Astrocyte of the hippocampus (primary cell): Measurements from ENCODE around the gene ZNF273.
"Not testable (repeated sequence)": the region's sequence is repeated elsewhere in the genome, so short reads cannot be mapped to it uniquely, and the experiment has no call there.

Source experiments
- DNase-seq: peaks from one replicate; pipeline ENCODE4 v3.0.0; 2011; ENCODE audit warnings: low read depth, low spot score

ZNF273 gene

DNA sequence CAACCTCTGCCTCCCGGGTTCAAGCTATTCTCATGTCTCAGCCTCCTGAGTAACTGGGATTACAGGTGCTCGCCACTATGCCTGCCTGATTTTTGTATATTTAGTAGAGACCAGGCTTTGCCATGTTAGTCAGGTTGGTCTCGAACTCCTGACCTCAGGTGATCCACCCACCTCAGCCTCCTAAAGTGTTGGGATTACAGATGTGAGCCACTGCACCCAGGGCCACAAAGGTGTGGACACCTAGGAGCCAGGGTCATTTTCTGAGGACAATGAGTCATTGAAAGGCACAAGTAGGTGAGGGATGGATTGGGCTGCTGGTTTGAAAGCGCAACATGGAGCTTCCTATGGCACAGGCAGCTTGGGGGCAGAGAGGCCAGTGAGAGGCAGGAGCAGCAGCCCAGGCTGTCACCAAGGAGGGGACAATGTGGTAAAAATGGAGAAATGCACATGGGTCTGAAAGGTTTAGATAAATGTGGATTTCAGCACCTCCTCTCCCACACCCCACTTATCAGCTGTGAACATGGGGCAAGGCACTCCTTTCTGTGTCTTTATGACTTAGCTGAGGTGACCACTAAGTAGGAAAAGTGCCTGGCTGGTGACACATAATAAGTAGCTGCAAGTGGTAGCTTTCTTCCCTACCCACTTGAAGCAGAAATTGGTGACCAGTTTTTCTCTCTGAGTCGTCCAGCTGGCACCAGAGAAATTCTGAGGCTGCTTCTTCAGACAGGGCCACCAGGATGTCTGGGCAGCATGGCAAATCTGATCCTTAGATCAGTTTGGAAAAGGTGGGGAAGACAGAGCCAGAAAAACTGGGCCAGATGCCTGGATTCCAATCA, 41.8 kb downstream of the ZNF273 start:
- peak; percentile 12 for DNase-seq

- DNase-seq: no peak
These were observed 42.6 kb downstream of the ZNF273 start for GRCh38 chr7:64945503-64946175.

DNA sequence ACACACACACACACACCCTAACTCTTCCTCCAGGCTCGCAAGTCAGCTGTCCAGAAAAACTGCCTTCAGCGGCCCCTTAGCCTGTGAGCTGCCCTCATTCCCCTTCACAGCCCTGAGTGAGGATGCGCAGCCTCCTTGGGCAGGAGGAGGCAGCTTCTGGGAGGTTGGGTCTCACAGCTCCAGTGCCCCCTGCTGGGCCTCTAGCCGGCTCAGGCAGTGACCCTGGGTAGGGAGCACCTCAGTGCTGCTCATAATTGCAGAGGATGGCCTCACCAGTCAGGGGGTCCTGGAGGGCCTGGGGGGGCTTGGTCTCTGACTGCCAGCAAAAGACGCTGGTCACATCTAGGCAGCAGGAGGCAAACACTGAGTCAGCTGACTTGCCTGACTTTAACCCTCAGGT, 43.7 kb downstream of the ZNF273 start:
- peak; percentile 44 for DNase-seq

DNA sequence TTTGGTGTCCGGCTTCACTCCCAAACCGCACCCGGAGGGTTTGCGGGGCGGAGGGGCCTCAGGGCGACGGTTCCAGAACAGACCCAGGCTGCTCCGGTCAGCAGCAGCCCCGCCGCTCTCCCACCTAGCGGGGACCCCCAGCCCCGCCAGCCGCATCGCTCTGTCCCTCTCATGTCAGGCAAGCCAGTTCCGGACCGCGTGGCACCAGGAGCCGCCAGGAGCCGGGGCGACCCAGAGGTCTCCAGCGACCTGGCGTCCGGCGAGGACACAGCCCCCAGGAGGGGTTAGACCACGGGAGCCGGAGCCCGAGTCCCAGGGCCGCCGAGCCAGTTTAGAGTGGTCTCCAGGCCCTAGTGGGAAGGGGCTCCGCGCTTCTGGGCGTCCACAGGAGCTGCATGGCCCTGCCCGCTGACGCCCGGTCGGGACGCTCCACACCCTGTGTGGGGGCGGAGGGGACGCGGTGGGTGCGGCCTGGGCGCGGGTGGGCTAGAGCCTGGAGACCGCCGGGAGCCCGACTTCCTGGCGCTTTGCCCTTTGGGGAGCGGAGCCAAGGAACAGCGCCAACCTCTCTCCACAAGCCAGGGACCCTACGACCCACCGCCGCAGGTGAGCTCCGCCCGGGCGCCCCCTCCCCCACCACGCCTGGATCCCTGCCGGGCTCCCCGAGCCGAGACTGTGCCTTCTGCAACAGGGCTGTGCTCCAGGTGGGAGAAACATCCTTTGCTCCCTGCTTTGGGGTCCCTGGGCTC, 44.4 kb downstream of the ZNF273 start:
- DNase-seq: peak; percentile 34

- DNase-seq: not testable (repeated sequence)
These were observed 45.7 kb downstream of the ZNF273 start for GRCh38 chr7:64948774-64949173.

DNA sequence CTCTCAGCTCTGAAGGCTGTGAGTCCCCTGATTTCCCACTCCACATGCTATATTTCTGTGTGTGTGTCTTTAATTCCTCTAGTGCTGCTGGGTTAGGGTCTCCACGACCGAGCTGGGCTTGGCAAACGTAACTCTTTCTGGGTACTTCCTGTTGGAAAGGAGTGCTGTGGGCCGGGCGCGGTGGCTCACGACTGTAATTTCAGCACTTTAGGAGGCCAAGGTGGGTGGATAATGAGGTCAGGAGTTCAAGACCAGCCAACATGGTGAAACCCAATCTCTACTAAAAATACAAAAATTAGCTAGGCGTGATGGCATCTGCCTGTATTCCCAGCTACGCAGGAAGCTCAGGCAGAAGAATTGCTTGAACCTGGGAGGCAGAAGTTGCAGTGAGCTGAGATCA, 47.6 kb downstream of the ZNF273 start:
- DNase-seq: not testable (repeated sequence)

- DNase-seq: peak; percentile 56
These were observed 48.3 kb downstream of the ZNF273 start for GRCh38 chr7:64951250-64951848.

- no peak for DNase-seq
These were observed 56.1 kb downstream of the ZNF273 start for GRCh38 chr7:64959072-64959747.

DNA sequence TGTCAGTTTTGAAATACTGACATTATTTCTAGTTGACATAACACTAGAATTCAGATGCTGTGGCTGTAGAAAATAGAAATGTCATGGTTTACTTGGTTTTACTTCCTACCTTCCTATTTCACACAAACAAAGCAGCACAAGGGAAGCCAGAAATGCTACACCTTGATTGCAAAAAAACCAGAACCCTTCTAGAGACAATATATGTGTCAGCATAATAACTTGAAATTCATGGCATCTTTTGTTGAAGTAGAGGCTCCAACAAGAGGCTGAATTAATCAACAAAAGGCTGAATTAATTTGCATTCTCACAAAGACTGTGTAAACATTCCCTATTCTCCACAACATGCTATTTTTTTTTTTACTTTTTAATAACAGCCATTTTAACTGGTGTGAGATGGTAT, 62.5 kb downstream of the ZNF273 start:
- no peak for DNase-seq

DNA sequence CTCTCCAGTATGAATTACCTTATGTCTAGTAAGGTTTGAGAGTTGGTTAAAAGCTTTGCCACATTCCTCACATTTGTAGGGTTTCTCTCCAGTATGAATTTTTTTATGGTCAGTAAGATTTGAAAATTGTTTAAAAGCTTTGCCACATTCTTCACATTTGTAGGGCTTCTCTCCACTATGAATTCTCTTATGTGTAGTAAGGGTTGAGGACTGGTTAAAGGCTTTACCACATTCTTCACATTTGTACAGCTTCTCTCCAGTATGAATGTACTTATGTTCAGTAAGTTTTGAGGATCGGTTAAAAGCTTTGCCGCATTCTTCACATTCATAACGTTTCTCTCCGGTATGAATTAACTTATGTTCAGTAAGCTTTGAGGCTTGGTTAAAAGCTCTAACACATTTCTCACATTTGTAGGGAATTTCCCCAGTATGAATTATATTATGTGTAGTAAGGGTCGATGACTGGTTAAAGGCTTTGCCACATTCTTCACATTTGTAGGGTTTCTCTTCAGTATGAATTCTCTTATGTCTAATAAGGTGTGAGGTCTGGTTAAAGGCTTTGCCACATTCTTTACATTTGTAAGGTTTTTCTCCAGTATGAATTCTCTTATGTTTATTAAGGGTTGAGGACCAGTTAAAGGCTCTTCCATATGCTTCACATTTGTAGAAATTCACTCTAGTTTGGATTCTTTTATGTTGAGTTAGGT, 75.6 kb downstream of the ZNF273 start:
- DNase-seq: no peak
